Breast epithelium (tissue), 3 donors: ENCODE measurements around the gene CNTN1.

Experiments used
- POLR2A ChIP-seq: fragments of 450-650 bp; IDR thresholded peaks from one replicate; pipeline ENCODE4 v1.6.1; 2016; ENCODE audit warnings: antibody characterized with exemption, mild to moderate bottlenecking, moderate library complexity
- POLR2AphosphoS5 ChIP-seq, 3 donors: sonication (generic); formaldehyde crosslinking; IDR thresholded peaks; one replicate each; pipeline ENCODE4 v1.6.1; 2017; ENCODE audit warnings: antibody characterized with exemption in 3 of 3
- TF ChIP-seq, protein P1 (sequence below), 3 donors: fragments of 450-650 bp; IDR thresholded peaks; one replicate each; pipeline ENCODE4 v1.5.1; 2016 to 2017; ENCODE audit warnings: antibody characterized with exemption in 3 of 3, mild to moderate bottlenecking in 3 of 3, moderate library complexity in 3 of 3

DNA sequence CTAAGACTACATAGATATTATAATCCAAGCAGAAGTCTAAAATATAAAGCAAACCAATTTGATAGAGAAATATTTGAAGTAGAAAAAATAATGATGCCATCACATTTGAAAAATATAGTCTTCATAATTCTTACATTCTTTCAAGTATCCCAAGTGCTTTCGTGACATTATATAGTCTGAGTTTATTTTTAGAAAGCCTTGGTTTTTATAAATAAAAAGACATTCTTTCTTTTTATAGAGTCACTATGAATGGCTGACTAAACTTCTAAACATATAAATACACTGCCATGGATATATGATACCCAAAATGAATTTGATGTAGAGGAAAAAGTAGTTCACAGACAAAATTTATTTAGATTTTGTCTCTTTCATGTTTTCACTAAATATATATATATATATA is 360.8 kb downstream of the CNTN1 start:
- TF ChIP-seq, protein P1, sequence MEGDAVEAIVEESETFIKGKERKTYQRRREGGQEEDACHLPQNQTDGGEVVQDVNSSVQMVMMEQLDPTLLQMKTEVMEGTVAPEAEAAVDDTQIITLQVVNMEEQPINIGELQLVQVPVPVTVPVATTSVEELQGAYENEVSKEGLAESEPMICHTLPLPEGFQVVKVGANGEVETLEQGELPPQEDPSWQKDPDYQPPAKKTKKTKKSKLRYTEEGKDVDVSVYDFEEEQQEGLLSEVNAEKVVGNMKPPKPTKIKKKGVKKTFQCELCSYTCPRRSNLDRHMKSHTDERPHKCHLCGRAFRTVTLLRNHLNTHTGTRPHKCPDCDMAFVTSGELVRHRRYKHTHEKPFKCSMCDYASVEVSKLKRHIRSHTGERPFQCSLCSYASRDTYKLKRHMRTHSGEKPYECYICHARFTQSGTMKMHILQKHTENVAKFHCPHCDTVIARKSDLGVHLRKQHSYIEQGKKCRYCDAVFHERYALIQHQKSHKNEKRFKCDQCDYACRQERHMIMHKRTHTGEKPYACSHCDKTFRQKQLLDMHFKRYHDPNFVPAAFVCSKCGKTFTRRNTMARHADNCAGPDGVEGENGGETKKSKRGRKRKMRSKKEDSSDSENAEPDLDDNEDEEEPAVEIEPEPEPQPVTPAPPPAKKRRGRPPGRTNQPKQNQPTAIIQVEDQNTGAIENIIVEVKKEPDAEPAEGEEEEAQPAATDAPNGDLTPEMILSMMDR (IDR thresholded peaks at IDR 0.05): no peak
- TF ChIP-seq POLR2AphosphoS5 (IDR thresholded peaks at IDR 0.05) (no peak), POLR2A (no peak)
